GM19463 (cell line): Measurements from ENCODE around the gene NHERF2.

Experiments
- ATAC-seq: cut with Tn5 transposase; IDR thresholded peaks from one replicate; pipeline ENCODE4 v1.9.1; 2021; ENCODE audit warnings: mild to moderate bottlenecking, moderate library complexity; ENCODE audit not compliant: unreplicated experiment

NHERF2 gene

GRCh38 chr16:2026461-2027023 lies at the start of gene NHERF2:
NHERF2 (plus strand) TSS chr16:2026902; CDS start chr16:2027006, 104 bp downstream.
- ATAC-seq: no peak

DNA sequence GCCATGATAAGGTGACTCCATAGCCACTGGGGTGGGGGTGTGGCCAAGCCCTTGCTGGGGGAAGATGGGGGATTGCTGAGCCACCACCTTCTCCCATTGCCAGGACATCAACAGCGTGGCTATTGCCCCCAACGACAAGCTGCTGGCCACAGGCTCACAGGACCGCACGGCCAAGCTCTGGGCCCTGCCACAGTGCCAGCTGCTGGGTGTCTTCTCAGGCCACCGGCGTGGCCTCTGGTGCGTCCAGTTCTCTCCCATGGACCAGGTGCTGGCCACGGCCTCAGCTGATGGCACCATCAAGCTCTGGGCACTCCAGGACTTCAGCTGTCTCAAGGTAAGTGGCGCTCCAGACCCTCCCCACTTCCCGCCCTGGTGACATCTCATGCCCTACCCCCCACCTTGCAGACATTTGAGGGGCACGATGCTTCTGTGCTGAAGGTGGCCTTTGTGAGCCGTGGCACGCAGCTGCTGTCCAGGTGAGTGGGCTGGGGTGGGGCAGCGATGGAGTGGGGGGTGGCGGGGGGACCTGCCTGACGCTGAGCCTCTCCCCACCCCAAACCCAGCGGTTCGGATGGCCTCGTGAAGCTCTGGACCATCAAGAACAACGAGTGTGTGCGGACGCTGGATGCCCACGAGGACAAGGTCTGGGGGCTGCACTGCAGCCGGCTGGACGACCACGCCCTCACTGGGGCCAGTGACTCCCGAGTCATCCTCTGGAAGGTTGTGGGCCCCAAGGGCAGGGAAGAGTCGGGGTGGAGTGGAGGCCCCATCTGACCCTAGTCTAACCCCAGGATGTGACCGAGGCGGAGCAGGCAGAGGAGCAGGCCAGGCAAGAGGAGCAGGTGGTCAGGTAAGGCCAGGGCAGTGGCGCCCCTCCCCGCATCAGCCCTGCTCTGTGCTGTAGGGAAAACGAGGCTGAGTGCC lies 49.5 kb upstream of the NHERF2 start:
- ATAC-seq: no peak

GRCh38 chr16:1977875-1978268 lies 48.8 kb upstream of the NHERF2 start:
- no peak for ATAC-seq

GRCh38 chr16:1978476-1979120 lies 48.1 kb upstream of the NHERF2 start:
- no peak for ATAC-seq

DNA sequence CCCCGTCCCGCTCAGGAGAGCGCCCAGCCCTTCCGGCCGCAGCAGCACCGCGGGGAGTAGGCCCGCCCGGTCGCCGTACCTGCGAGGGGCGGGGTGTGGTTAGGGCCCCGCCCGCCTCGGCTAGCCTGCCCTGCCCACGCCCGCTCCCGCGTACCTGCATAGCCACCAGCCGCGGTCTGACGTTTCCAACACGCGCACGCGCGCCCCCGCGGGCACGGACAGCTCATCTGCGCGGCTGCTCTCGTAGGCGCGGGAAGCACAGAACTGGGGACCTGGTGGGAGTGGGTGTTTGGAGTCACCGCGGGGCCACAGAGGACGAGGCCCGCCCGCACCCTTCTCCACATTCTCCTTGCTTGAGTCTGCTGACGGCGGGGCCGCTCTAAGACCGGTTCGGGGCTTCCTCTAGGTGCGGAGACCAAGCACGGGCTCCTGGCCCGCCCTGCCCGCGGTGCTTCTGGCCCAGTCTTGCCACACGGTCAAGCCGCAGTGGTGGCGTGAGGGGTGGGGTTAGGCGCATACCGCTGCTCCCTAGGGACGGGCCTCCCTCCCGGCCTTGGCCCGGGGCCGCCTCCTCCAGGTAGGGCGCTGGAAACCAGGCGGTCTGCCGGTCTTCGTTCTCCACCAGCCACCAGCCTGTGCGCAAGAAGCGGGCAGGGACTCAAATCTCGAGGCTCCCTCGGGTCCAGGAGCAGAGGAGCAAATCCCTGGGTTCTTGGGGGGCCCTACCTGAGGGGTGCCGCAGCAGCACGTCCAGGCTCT lies 47.3 kb upstream of the NHERF2 start:
- no peak for ATAC-seq

DNA sequence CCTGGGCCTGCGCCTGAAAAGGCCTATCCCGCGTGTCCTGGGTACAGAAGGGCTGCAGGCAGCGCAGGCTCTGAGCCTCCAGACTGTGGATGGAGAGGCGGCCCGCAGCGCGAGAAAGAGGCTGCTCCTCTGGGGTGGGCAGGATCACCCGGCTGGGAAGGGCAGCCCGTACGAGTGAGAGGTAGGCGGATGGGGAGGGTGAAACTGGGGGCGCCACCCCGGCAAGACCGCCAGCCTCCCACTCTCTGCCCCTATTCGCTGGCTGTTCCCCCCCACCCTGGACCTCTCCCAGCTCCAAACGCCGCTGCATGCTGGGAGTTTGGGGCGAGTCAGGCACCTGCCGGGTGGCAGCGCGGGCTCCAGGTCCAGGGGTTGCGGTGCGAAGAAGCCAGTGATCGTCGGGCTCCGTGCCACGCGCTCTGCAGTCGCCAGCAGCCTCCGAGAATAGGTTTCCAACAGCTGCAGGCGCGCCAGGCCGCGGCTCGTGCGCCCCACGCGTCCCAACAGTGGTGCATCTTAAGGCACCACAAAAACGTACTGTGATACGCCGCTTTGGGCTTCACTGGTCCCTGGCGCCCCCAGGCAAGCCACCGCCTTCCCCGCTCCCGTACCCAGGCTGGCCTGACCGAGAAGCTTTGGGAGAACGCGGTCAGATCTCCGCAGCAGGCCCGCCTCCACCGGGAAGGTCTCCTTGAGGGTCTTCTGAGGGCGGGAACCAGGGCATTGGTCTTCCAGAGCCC lies 46.5 kb upstream of the NHERF2 start:
- ATAC-seq: no peak

- ATAC-seq: no peak
Observed at GRCh38 chr16:1980770-1981087, 46.0 kb upstream of the NHERF2 start.

DNA sequence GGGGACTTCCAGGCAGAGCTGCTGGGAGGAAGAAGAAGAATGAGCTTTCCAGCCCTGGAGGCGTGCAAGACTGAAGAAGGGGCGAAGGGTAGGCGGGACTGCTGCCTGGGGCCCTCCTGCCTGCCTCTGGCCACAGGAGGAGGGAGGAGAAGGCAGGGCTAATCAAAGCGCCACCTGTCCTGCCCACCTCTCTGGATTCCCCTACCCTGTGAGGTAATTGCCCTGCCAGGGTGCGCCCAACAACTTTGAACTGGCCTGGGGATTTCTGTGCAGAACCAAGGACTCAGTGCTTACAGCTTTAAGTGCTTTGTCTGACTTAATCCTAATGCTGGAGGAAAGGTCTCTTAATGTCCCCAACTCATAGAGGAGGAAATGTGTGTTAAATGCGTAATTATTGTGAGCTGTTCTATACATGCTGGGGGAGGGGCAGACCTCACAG lies 45.3 kb upstream of the NHERF2 start, which contains the start of gene NOXO1:
Gene NOXO1 (minus strand): TSS at position 72 of the 439 bp plus-strand sequence. CDS start 290 bp downstream, outside the sequence.
- no peak for ATAC-seq

DNA sequence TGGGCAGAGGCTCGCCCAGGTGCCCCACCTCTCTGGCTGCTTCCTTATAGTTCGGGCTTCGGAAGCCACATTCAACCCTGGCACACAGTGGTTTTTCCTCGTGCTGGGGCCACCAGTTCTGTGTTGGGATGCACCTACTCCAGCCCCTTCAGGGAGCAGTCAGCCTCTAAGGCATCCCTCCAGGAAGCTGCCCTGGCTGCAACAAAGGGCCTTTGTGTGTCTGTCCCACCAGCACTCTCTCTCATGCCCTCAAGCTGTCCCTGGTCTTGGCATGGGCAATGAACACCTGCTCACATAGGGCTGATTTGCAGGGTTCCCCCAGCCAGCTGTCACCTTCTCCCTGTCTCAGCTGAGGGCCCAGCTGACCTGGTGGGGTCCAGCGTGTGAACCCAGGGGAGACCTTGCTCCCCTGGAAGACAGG lies 44.7 kb upstream of the NHERF2 start:
- no peak for ATAC-seq

- no peak for ATAC-seq
Observed at GRCh38 chr16:1982991-1983543, 43.6 kb upstream of the NHERF2 start.

- peak; percentile 82 for ATAC-seq
Observed at GRCh38 chr16:1983544-1984346, 43.0 kb upstream of the NHERF2 start, which contains the start of gene GFER. GFER (plus strand) TSS chr16:1984193; CDS start chr16:1984219, 26 bp downstream.

DNA sequence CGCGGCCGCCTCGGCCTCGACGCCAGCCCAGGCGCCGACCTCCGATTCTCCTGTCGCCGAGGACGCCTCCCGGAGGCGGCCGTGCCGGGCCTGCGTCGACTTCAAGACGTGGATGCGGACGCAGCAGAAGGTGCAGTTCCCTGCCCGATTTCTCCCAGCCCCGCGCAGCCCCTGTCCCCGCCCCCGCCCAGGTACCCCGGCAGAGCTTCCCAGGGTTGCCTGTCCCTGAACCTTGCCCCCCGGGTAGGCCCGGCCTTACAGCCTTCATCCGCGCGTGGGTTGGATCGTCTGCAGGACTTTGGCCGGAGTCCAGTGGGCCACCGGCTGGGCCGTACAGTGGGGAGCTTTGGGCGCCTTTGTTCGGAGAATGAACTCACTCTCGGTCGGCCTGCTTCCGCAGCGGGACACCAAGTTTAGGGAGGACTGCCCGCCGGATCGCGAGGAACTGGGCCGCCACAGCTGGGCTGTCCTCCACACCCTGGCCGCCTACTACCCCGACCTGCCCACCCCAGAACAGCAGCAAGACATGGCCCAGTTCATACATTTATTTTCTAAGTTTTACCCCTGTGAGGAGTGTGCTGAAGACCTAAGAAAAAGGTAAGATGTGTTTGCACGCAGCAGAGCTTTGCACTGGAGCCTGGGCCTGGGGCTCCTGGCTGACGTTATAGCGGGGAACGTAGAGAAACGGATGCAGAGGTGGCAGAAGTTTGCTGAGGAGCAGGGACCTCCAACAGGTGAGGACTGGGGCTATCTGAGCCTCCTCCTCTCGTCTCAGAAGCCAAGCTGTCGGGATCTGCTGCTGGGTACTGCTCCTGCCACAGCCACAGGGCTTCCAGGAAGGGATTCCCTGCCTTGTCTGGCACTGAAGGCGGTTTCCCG lies 42.1 kb upstream of the NHERF2 start:
- ATAC-seq: no peak

DNA sequence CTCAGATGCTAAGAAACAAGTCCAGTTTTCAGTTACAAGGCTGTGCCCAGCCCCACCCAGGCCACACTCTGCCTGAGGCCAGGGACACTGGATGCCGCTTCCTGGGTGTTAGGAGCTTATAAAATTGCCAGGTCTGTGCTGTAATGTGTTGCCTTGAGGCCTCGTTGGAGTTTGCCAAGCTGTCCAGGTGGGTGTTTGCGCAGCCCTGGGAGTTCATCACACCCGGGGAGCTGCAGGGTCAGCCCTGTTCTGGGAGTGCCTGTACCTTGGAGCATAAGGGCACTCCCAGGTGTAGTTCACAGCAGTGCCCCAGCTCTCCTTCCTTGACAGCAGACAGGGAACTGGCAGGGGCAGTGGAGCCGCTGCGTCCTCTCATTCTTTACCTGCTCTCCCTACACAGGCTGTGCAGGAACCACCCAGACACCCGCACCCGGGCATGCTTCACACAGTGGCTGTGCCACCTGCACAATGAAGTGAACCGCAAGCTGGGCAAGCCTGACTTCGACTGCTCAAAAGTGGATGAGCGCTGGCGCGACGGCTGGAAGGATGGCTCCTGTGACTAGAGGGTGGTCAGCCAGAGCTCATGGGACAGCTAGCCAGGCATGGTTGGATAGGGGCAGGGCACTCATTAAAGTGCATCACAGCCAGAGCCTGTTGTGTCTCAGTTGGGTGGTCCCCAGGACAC lies 41.1 kb upstream of the NHERF2 start:
- ATAC-seq: no peak

GRCh38 chr16:1987198-1987597 lies 39.5 kb upstream of the NHERF2 start:
- ATAC-seq: no peak

- no peak for ATAC-seq
Observed at GRCh38 chr16:1989209-1990100, 37.2 kb upstream of the NHERF2 start, which contains the start of gene SYNGR3. SYNGR3 (plus strand) TSS chr16:1989970; CDS start chr16:1990103, 133 bp downstream.

DNA sequence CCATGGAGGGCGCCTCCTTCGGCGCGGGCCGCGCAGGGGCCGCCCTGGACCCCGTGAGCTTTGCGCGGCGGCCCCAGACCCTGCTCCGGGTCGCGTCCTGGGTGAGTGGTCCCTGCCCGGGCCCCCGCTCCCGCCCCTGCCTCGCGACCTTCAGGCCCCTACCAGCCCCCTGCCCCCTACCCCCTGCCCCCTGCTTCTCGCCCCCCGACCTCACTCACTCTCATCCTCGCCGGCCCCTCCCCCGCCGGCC lies 36.7 kb upstream of the NHERF2 start:
- ATAC-seq: no peak
